WI38 (cell line): ENCODE results near the gene DET1.

ENCODE experiments used
- H3K4me3 ChIP-seq: 2 replicates; pipeline ENCODE4 v1.5.1; 2011; ENCODE audit warnings: low read depth, mild to moderate bottlenecking, control low read depth, low read length
- CTCF ChIP-seq: IDR thresholded peaks from 2 replicates; pipeline ENCODE4 v1.5.1; 2012; ENCODE audit warnings: low read depth, mild to moderate bottlenecking, control low read depth, low read length

The DET1 gene

DNA sequence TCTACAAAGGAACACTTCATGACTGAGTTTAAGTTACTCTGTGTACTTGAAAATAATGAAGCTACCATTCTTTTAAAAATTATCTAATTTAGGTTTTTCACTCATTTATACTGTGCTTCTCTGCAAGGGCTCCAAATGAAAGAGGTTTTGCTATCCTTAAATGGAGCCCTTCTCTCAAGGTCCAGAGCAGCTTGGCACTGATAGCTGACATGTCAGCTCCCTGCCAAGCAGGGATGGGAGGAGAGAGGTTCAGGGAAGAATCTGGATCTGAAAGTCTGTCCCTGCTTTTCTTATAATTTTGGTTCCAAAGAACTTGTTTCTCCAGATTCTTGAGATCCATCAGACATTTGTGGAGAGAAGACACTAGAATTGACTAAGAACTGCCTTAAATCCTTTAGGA lies 39.9 kb downstream of the DET1 start:
- no peak for TF ChIP-seq CTCF
- H3K4me3 ChIP-seq: no peak overlapping the region

- no peak overlapping the region for H3K4me3 ChIP-seq
- TF ChIP-seq CTCF: no peak
Observed at GRCh38 chr15:88505721-88506120, 40.8 kb downstream of the DET1 start.

DNA sequence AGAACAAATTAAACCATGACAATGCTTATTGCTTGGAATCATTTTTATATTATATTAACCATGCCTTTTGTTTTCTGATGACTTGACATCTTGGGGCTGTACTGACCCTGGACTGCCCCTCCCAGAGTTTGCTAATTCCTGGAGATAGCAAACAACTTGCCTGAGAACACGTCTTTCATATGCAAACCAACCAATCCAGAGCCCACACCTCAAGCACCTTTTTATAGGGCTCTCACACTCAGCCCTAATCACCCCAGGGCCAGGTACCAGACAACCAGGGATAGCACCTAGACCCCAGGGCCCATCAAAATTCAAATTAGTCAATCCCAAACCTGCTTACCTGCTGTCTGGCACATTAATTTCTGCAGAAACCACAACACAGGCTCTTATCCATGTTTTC lies 42.0 kb downstream of the DET1 start:
- TF ChIP-seq CTCF: no peak

DNA sequence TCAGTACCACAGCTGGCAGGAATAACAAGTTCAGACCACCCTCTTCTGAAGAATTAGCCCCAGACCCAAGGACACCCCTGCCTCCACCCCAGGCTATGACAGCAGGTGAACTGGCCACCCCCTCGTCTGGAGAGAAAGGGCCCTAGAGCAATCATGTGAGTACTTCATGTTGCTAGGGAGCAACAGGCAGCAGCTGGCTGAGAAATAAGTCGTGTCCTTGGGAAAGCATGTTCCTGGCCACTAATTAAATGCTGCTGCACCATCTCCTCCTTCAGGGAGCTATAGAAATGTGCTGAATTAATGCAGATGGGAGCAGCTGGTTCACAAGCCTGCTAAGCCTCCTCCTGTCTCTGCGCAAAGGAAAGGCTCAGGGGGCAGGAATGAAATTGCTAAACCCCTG lies 47.5 kb downstream of the DET1 start:
- TF ChIP-seq CTCF: no peak
- H3K4me3 ChIP-seq: no peak overlapping the region

More for the DNA sequence above, 42.0 kb downstream of the DET1 start:
- no peak overlapping the region for H3K4me3 ChIP-seq

DNA sequence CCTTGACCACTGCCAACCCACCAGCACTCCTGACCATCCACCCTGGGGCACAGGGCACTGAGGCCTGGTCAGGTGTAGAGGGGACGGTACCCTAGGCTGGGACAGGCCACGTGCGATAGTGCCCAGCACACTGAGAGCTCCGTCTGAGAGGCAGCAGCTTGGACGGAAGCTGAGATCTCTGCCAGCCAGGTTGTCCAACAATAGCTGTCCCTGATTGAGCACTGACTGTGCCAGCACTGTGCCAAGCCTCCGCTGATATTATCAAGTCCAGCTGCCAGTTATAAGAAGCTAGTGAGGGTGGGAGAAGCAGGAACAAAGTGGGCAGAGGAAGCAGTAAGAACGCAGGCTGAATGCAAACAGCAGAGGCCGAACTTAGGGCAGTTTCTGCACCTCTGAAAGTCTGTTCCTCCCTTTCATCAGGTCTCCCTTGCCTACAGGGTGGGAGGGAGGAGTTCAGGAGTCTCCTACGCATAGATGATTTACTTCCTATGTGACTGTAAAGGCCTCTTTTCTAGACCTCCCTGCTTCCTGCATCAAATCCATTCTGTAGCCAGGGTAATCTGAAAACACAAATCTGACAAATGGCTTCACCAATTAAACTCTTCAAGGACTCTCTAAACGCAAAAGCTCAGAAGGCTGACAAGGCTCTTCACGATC lies 49.2 kb downstream of the DET1 start:
- H3K4me3 ChIP-seq: no peak overlapping the region
- TF ChIP-seq CTCF: no peak

- no peak overlapping the region for H3K4me3 ChIP-seq
- TF ChIP-seq CTCF: no peak
Observed at GRCh38 chr15:88493844-88494243, 52.6 kb downstream of the DET1 start.

GRCh38 chr15:88491158-88491557 lies 55.3 kb downstream of the DET1 start:
- no peak overlapping the region for H3K4me3 ChIP-seq
- no peak for TF ChIP-seq CTCF
